ENCODE data around the gene SPEF1. TPM values are rescaled to one million over a fixed set of nuclear protein-coding genes. Genes with fewer than 3 reads are reported as not detected.

The SPEF1 gene
- total and polyA plus RNA-seq, 7 donors = 0.12 to 1.7 (median 0.24) TPM; not detected in 3

DNA sequence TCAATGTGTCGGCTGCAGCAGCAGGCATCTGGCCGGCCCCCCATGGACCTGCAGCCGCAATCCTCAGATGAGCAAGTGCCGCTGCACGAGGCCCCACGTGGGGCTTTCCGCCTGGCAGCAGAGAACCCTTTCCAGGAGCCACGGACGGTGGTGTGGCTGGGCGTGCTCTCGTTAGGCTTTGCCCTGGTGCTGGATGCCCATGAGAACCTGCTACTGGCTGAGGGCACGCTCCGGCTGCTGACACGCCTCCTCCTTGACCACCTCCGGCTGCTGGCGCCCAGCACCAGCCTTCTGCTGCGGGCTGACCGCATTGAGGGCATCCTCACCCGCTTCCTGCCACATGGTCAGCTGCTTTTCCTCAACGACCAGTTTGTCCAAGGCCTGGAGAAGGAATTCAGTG, 42.6 kb upstream of the SPEF1 start:
- H3K4me3 ChIP-seq = no peak overlapping the region
- 87 to 92% (median 92%) methylated on average over 18 to 20 of the region's 20 CpGs for WGBS, 3 donors
- no peaks in the 10 kb centered on the region for H3K9me3 ChIP-seq
- TF ChIP-seq, protein P1, sequence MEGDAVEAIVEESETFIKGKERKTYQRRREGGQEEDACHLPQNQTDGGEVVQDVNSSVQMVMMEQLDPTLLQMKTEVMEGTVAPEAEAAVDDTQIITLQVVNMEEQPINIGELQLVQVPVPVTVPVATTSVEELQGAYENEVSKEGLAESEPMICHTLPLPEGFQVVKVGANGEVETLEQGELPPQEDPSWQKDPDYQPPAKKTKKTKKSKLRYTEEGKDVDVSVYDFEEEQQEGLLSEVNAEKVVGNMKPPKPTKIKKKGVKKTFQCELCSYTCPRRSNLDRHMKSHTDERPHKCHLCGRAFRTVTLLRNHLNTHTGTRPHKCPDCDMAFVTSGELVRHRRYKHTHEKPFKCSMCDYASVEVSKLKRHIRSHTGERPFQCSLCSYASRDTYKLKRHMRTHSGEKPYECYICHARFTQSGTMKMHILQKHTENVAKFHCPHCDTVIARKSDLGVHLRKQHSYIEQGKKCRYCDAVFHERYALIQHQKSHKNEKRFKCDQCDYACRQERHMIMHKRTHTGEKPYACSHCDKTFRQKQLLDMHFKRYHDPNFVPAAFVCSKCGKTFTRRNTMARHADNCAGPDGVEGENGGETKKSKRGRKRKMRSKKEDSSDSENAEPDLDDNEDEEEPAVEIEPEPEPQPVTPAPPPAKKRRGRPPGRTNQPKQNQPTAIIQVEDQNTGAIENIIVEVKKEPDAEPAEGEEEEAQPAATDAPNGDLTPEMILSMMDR (IDR thresholded peaks at IDR 0.05) = no peak
- H3K27me3 ChIP-seq (ENCODE audit: insufficient read depth in 3 of 3, low read length in 2 of 3) = no peaks in the 10 kb centered on the region
- intact Hi-C loops (cut with DNase I) = loop anchor here in 1 of 2 donors (5.0 kb wide), 1 partner anchor 37 kb away; the partner anchor contains the start of gene CENPB
- ATAC-seq (no peak), DNase-seq (peak in 1 of 2 donors; percentile 23)
- H3K27ac ChIP-seq = no peak overlapping the region
- H3K4me1 ChIP-seq = peaks cover 7% of the 10 kb centered on the region
- H3K36me3 ChIP-seq (ENCODE audit: insufficient read depth in 1 of 2, low read depth in 1 of 2) = peaks cover 7 to 69% of the 10 kb centered on the region in 2 donors

DNA sequence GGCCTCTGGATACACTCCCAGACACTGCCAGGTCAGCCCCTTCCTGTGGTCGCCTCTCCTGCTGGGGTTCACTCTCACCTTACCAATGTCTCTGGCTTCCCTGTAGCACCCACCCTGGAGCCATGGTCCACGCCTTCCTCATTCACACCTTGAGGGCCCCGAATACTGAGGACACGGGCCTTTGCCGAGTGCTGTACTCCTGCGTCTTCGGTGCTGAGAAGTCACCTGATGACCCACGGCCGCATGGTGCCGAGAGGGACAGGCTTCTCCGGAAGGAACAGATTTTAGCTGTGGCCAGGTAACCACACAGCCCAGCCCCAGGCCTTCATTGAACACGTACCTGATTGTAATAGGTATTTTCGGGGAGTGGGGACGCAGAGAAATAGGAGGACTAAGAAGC, 40.7 kb upstream of the SPEF1 start:
- WGBS, 3 donors = 94 to 95% (median 95%) methylated on average over 14 of the region's 14 CpGs
- Histone ChIP-seq H3K27ac (peak overlapping the region; percentile 96), H3K4me3 (no peak overlapping the region), H3K9me3 (no peaks in the 10 kb centered on the region), H3K4me1 (peaks cover 13% of the 10 kb centered on the region), H3K27me3 (ENCODE audit: insufficient read depth in 3 of 3, low read length in 2 of 3) (no peaks in the 10 kb centered on the region), H3K36me3 (ENCODE audit: insufficient read depth in 1 of 2, low read depth in 1 of 2) (peaks cover 7 to 52% of the 10 kb centered on the region in 2 donors)
- DNase-seq (no peak), ATAC-seq (no peak)
- intact Hi-C loops (cut with DNase I) = loop anchor here (2.0 to 5.0 kb wide), 2 partner anchors 25 to 35 kb away; partner anchors contain the start of genes CENPB (in 1 of the 2) and MAVS (in 1 of the 2)
- TF ChIP-seq, protein P1 (IDR thresholded peaks at IDR 0.05) = no peak

GRCh38 chr20:3820901-3821727, 39.9 kb upstream of the SPEF1 start:
- WGBS, 3 donors = 18 to 26% (median 18%) methylated on average over 20 of the region's 20 CpGs
- ATAC-seq = peak; percentile 25 to 54 (median 38)
- H3K36me3 ChIP-seq (ENCODE audit: insufficient read depth in 1 of 2, low read depth in 1 of 2) = peaks cover 7 to 43% of the 10 kb centered on the region in 2 donors
- peaks cover 13% of the 10 kb centered on the region for H3K4me1 ChIP-seq
- H3K27ac ChIP-seq = peak overlapping the region; percentile 96
- DNase-seq = peak; percentile 41 to 66
- TF ChIP-seq, protein P1 (IDR thresholded peaks at IDR 0.05) = no peak
- H3K27me3 ChIP-seq (ENCODE audit: insufficient read depth in 3 of 3, low read length in 2 of 3) = no peaks in the 10 kb centered on the region
- peak overlapping the region; percentile 83 for H3K4me3 ChIP-seq
- intact Hi-C loops (cut with DNase I) = loop anchor here (1.0 to 5.0 kb wide), 3 partner anchors 26 to 34 kb away; partner anchors contain the start of genes CENPB (in 1 of the 2) and MAVS (in 1 of the 2)
- H3K9me3 ChIP-seq = no peaks in the 10 kb centered on the region

DNA sequence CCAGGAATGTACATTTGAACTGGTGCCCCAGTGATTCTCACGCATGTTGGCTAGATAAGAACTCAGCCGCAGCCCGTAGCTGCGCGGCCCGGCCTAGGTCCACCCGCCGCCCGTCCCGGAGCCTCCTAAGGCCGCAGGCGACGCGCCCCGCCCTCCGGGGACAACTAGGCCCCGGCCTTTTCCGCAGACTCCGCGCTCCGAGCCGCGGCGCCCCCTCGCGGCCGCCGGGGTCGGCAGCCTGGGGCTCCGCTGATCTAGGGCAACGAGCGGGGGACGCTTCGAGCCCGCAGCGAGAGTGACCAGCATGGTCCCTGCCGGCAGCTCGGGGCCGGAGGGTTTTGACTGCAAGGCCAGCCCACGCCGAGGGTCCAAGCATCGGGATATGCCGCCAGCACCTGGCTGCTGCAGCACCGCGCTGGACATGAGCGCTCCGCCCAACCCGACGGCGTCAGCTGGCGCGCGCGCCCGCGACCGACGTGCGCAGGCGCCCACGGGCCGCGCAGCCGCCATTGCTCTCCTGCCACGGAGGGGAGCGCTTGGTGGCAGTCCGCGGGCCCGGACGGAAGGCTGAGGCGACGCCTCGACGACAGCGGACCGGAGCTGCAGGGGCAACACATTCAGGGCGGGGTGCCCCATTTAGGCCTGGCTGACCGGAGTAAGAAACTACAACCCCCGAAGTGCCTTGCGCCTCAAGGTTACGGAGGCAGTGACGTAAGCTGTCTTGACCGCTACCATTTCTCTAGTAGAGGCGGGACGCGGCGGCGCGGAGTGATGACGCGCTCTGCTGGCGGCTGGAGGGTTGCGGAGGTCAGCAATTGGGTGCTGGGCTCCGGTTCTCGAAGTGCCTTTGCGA, 39.0 kb upstream of the SPEF1 start, which contains the start of gene AP5S1:
AP5S1 (plus strand) TSS at position 500 of the 853 bp plus-strand sequence. CDS start 1,571 bp downstream, outside the sequence.
- Histone ChIP-seq H3K27ac (peak within 1 kb of the TSS; percentile 96), H3K9me3 (no peaks in the 10 kb centered on the region), H3K27me3 (ENCODE audit: insufficient read depth in 3 of 3, low read length in 2 of 3) (no peaks in the 10 kb centered on the region), H3K4me3 (peak within 1 kb of the TSS; percentile 83), H3K36me3 (ENCODE audit: insufficient read depth in 1 of 2, low read depth in 1 of 2) (peaks cover 7 to 35% of the 10 kb centered on the region in 2 donors), H3K4me1 (peaks cover 13% of the 10 kb centered on the region)
- whole genome bisulfite sequencing, 3 donors = 0 to 1% (median 1%) methylated on average over 88 to 96 of the region's 96 CpGs
- peak; percentile 97 to 98 for DNase-seq
- TF ChIP-seq, protein P1 (IDR thresholded peaks at IDR 0.05) = peak; percentile 99
- ATAC-seq = peak; percentile 89 to 92 (median 90)
- intact Hi-C loops (cut with DNase I) = loop anchor here (1.0 to 5.0 kb wide), 3 partner anchors 27 to 33 kb away; partner anchors contain the start of genes CENPB (in 1 of the 2) and MAVS (in 1 of the 2)

Data from psoas muscle (tissue), 8 donors.